EL (cell line): ENCODE results near the gene GALNT14.

Source experiments
- DNase-seq: peaks from one replicate; pipeline ENCODE4 v3.0.0-alpha.2; 2016

The GALNT14 gene

GRCh38 chr2:31053929-31054782 is 84.1 kb downstream of the GALNT14 start:
- DNase-seq = no peak

- no peak for DNase-seq
These were observed 86.0 kb downstream of the GALNT14 start for GRCh38 chr2:31052284-31052683.

- DNase-seq = no peak
These were observed 86.7 kb downstream of the GALNT14 start for GRCh38 chr2:31051258-31052140.

- no peak for DNase-seq
These were observed 88.2 kb downstream of the GALNT14 start for GRCh38 chr2:31049916-31050588.

DNA sequence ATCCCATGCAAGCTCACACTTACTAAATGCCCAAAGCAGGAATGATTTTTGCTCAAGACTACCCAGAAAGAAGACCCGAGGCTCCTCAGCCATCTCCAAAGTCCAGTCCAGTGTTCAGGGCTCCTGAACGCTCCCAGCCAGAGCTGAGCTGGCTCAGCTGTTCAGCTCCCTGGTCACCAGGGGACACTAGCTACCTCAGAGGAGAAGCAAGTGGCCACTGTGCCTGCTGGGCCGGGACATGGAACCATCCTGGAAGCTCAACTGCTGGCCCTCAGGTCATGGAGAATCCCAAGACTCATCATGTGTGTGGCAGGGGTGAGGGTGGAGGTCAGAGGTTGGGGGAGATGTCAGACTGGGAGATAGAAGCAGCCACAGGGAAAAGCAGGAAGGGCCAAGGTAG is 89.0 kb downstream of the GALNT14 start:
- no peak for DNase-seq

GRCh38 chr2:31047599-31047998 is 90.6 kb downstream of the GALNT14 start:
- DNase-seq = no peak

DNA sequence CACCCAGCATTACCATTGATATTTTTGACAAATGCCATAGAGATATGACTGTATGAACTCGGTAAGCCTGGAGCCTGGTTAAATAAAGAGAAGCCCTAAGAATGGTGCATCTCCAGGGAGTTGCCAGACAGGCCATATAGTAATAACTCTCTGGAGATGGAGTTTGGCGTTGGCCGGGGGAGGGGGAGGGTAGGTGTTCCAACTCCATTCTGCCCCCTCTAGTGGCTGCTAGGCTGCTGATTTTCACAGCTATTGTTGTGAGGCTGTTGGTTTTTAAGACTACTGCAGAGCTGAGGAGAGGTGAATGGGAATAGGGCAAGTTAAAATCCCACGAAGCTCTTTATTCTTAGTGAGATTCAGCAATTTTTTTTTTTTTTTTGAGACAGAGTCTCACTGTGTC is 99.9 kb downstream of the GALNT14 start:
- DNase-seq = no peak

GRCh38 chr2:31037058-31037457 is 101.2 kb downstream of the GALNT14 start:
- DNase-seq = no peak

- no peak for DNase-seq
These were observed 105.2 kb downstream of the GALNT14 start for GRCh38 chr2:31033032-31033431.

DNA sequence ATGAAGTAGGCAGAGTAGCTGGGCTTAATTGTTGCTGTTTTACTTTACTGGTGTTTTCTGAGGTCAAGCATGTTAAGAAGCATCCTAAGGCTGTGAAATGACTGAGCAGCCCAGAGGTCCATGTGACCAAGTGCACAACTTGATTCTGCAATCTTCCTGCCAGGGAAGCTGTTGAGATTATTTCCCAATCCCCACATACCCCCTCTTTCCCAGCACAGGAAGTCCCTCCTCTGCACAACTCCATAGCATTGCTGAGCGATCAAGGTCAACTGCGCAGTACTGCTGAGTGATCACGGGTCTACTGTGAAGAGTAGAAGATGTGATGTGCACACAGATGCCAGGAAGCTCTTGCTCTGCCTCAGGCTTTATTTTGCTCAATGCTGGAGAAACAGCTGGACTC is 105.8 kb downstream of the GALNT14 start:
- no peak for DNase-seq

DNA sequence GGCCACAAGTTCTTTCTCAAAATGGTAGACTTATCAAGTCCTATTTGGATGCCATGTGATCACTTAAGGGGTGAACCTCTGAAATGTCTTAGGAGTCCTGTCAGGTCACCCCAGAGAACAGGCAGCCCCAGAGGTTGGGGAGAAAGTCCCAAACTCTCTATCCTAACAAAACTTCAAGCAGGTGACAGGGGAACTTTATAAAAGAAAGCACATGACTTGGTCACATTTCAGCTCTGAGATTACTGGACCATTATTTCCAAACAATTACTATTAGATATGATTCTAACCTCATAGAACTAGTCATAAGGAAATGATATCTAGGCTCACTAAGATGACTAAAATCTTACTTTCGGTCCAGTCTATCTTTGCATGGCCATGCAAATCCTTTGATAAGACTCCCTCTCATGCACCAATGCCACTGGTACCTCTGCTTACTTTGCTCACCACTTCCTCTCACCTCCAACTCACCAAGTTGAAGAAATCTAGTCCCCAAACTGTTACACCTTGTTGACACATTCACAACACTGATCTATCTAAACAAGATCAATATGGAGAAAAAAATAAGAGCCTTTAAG is 107.0 kb downstream of the GALNT14 start:
- DNase-seq = no peak

- no peak for DNase-seq
These were observed 109.8 kb downstream of the GALNT14 start for GRCh38 chr2:31028417-31028816.

DNA sequence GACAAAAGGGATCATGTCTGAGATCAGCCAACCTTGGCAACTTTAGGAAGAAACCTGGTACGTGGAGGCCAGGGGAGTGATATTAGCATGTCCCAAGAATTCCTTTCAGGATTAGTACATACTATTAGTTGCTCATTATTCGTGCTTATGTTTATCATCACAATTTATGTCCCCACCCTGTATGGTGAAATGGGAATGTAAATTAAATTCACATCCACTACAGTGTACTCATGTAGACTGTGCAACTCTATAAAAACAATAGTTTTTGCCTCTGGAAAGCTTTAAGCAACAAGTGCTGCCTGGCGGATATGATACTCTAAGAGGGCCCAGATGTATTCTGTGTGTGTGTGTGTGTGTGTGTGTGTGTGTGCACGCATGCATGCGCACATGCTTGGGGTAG is 110.7 kb downstream of the GALNT14 start:
- DNase-seq = no peak

DNA sequence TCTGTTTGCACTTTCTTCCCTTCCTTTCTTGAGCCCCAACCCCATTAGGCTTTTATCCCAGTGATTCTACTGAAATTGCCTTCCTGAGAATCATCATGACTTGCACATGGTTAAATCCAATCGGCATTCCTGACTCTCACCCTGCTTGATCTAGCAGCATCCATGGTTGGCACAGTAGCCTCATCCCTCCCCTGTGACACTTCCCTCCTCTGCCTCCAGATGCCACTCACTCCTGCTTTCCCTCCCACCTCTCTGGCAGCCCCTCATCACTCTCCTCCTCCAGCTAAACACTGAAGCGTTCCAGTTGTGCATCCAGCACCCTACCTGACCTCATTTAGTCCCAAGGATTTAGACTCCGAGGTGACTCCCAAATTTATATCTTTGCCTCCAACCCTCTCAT is 114.7 kb downstream of the GALNT14 start:
- no peak for DNase-seq

GRCh38 chr2:31020713-31021112 is 117.5 kb downstream of the GALNT14 start:
- no peak for DNase-seq

- DNase-seq = no peak
These were observed 120.0 kb downstream of the GALNT14 start for GRCh38 chr2:31018280-31018679.

GRCh38 chr2:31016648-31017047 is 121.6 kb downstream of the GALNT14 start:
- DNase-seq = no peak

DNA sequence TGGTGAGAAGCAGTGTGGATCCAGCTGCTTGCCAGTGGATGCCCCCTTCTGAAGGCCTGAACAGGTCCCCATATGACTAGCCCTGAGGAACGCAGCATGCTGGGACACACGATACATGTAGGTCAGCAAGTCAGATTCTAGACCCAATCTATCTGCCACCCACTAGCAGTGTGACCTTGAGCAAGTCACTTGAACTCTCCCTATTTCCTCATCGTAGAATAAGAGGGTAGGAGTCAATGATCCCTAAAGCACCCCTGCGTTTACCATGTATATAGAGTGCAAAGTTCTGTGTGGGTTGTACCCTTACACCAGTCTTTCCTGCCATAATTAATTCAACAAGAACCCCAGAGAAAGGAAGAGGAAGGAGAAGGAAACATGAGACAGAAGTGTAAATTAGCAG is 123.7 kb downstream of the GALNT14 start:
- no peak for DNase-seq

DNA sequence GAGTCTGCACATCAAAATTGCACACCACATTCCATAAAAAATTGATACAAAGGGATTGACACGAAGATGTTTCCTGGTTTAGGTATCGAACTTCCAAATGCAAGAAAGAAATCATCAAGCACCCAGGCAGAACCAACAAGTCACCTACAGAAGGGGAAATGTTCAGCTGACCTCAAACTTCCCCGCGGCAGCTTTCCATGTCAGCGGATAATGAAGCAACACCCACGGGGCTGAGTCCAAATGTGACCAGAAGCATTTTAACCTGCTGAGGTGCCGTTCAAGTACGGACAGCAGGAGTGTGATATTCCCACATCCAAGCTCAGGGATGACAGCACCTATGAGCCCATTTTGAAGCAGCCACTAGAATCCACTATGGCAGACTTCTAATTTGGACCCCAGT is 124.9 kb downstream of the GALNT14 start:
- DNase-seq = no peak

- DNase-seq = no peak
These were observed 125.8 kb downstream of the GALNT14 start for GRCh38 chr2:31012406-31012805.

DNA sequence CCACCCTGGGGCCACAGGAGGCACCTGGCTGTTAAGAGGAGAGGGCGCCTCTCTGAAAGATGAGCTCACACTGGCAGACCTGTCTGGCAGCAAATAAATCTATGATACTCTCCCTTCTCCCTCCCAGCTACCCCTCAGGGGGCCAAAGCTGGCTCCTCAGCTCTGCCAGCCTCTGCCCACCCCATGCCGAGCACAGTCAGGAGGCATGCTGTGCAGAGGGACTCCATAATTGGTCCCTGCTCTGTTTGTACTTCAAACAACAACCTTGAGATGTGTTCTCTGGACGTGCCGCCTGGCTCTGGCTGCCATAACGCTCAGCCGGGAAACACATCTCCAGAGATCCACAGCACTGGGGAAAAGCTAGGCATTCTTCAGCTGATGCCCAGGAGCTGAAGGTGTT is 126.7 kb downstream of the GALNT14 start:
- no peak for DNase-seq

DNA sequence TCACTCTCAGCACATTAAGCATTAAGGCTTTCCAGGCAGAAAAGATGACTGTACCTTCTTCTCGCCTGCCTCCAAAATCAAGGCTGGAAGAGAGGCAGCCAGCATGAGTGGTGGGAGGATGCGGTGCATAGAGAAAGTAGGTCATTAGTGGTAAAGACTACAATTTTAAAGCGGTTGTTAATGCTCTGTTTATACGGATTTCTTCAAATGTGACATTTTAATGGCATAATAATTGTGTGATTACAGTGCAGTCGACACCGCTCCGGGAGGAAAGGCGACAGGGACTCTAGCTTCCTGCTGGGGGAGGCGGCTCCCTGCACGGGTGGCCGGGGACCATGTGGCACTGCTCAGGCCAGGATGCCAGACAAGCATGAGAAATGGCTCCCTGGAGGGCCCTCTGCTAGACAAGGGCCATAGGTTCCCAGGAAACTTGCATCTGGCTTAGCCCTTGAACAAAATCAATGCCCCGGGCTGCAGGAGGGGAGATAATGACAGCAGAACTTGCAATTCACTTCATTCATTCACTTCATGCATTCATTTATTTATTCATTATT is 129.6 kb downstream of the GALNT14 start:
- no peak for DNase-seq

GRCh38 chr2:31004257-31004656 is 134.0 kb downstream of the GALNT14 start:
- DNase-seq = no peak
